GM23338 (cell line): ENCODE measurements around the gene GYPC. TPM values are rescaled to one million over a fixed set of nuclear protein-coding genes. Genes with fewer than 3 reads are reported as not detected.

Experiments used
- ATAC-seq: fragments of 200-7000 bp; cut with Tn5 transposase; 3 replicates; pipeline ENCODE4 v1.9.1; 2020
- DNase-seq: peaks from one replicate; pipeline ENCODE4 v3.0.0-alpha.2; 2015; ENCODE audit warnings: low spot score
- H2AFZ ChIP-seq: fragments of 200-600 bp; sonication (generic); 2 replicates; pipeline ENCODE4 v1.8.0; 2016; ENCODE audit warnings: antibody characterized with exemption, mild to moderate bottlenecking, moderate library complexity
- H3F3A ChIP-seq: fragments of 200-600 bp; sonication (generic); replicated peaks from 2 replicates; pipeline ENCODE4 v1.8.0; 2017; ENCODE audit warnings: antibody characterized with exemption, mixed run types, low read depth
- H3K27ac ChIP-seq: fragments of 200-600 bp; sonication (generic); 2 replicates; pipeline ENCODE4 v1.6.1; 2016; ENCODE audit warnings: low read depth
- H3K27me3 ChIP-seq: fragments of 200-600 bp; sonication (generic); 2 replicates; pipeline ENCODE4 v1.8.0; 2016; ENCODE audit warnings: mild to moderate bottlenecking, mixed run types, moderate library complexity; ENCODE audit not compliant: insufficient read depth
- H3K36me3 ChIP-seq: fragments of 200-600 bp; sonication (generic); 2 replicates; pipeline ENCODE4 v1.8.0; 2016; ENCODE audit warnings: mild to moderate bottlenecking; ENCODE audit not compliant: insufficient read depth
- H3K4me1 ChIP-seq: fragments of 200-600 bp; sonication (generic); 2 replicates; pipeline ENCODE4 v1.8.0; 2016; ENCODE audit warnings: mild to moderate bottlenecking, moderate library complexity; ENCODE audit not compliant: insufficient read depth
- H3K4me2 ChIP-seq: fragments of 200-600 bp; sonication (generic); 2 replicates; pipeline ENCODE4 v1.7.1; 2017; ENCODE audit warnings: mixed run types
- H3K4me3 ChIP-seq: fragments of 200-600 bp; sonication (generic); 2 replicates; pipeline ENCODE4 v1.6.1; 2016; ENCODE audit warnings: mixed run types
- H3K79me2 ChIP-seq: fragments of 200-600 bp; sonication (generic); replicated peaks from 2 replicates; pipeline ENCODE4 v1.8.0; 2017; ENCODE audit warnings: mild to moderate bottlenecking; ENCODE audit not compliant: insufficient read depth
- H3K9me2 ChIP-seq: fragments of 200-600 bp; sonication (generic); 2 replicates; pipeline ENCODE4 v1.8.0; 2017; ENCODE audit not compliant: insufficient read depth
- H4K20me1 ChIP-seq: fragments of 200-600 bp; sonication (generic); replicated peaks from 2 replicates; pipeline ENCODE4 v1.8.0; 2017; ENCODE audit warnings: mild to moderate bottlenecking; ENCODE audit not compliant: insufficient read depth
- H3K27ac Mint-ChIP-seq: 2 replicates; pipeline ENCODE4 v1.8.0; 2020; ENCODE audit warnings: inconsistent platforms, mild to moderate bottlenecking, moderate library complexity, mixed read lengths
- H3K27me3 Mint-ChIP-seq: 3 replicates; pipeline ENCODE4 v1.8.0; 2022; ENCODE audit warnings: low read depth, mild to moderate bottlenecking, moderate library complexity, mixed read lengths, inconsistent platforms; ENCODE audit not compliant: insufficient read depth, poor library complexity
- H3K36me3 Mint-ChIP-seq: 3 replicates; pipeline ENCODE4 v1.8.0; 2021; ENCODE audit warnings: low read depth, mild to moderate bottlenecking, inconsistent platforms, moderate library complexity, mixed read lengths
- H3K4me1 Mint-ChIP-seq: 3 replicates; pipeline ENCODE4 v1.8.0; 2020; ENCODE audit warnings: mild to moderate bottlenecking, inconsistent platforms, mixed read lengths
- H3K4me3 Mint-ChIP-seq: 3 replicates; pipeline ENCODE4 v1.8.0; 2021; ENCODE audit warnings: moderate library complexity, mild to moderate bottlenecking, inconsistent platforms, mixed read lengths
- H3K9me3 Mint-ChIP-seq: 3 replicates; pipeline ENCODE4 v1.8.0; 2020; ENCODE audit warnings: moderate library complexity, mild to moderate bottlenecking, inconsistent platforms, mixed read lengths
- CREB1 ChIP-seq: fragments of 250-450 bp; sonication (Bioruptor Pico); IDR thresholded peaks from 2 replicates; pipeline ENCODE4 v1.5.0; 2020; ENCODE audit warnings: low read depth, mild to moderate bottlenecking, moderate library complexity
- EZH2 ChIP-seq: fragments of 200-600 bp; sonication (generic); IDR thresholded peaks from one replicate; pipeline ENCODE4 v1.8.0; 2017; ENCODE audit warnings: antibody characterized with exemption, mild to moderate bottlenecking, low read depth; ENCODE audit not compliant: unreplicated experiment
- EZH2phosphoT487 ChIP-seq: fragments of 200-600 bp; sonication (generic); IDR thresholded peaks from one replicate; pipeline ENCODE4 v1.8.1; 2018; ENCODE audit warnings: antibody characterized with exemption; ENCODE audit not compliant: unreplicated experiment
- JUNB ChIP-seq: IDR thresholded peaks from one replicate; pipeline ENCODE4 v1.6.1; 2016; ENCODE audit warnings: antibody characterized with exemption; ENCODE audit not compliant: unreplicated experiment
- NANOG ChIP-seq: IDR thresholded peaks from 2 replicates; pipeline ENCODE4 v1.6.1; 2016; ENCODE audit warnings: antibody characterized with exemption, borderline replicate concordance
- POLR2AphosphoS5 ChIP-seq: IDR thresholded peaks from 2 replicates; pipeline ENCODE4 v1.6.1; 2016; ENCODE audit warnings: antibody characterized with exemption, low read depth
- STAT1 ChIP-seq: IDR thresholded peaks from one replicate; pipeline ENCODE4 v1.6.1; 2016; ENCODE audit warnings: antibody characterized with exemption; ENCODE audit not compliant: unreplicated experiment
- ZNF114 ChIP-seq: fragments of 250-450 bp; sonication (Bioruptor Pico); IDR thresholded peaks from 2 replicates; pipeline ENCODE4 v1.5.0; 2020; ENCODE audit warnings: mild to moderate bottlenecking, moderate library complexity
- ZNF331 ChIP-seq: fragments of 250-450 bp; sonication (Bioruptor Pico); IDR thresholded peaks from 2 replicates; pipeline ENCODE4 v1.5.0; 2020; ENCODE audit warnings: low read depth, mild to moderate bottlenecking, moderate library complexity
- ZNF462 ChIP-seq: fragments of 250-450 bp; sonication (Bioruptor Pico); IDR thresholded peaks from 2 replicates; pipeline ENCODE4 v1.5.0; 2020; ENCODE audit warnings: mild to moderate bottlenecking, moderate library complexity
- polyA plus RNA-seq: library from polyadenylated mRNA; unstranded; fragments of >200 nt; fragmentation: Nextera tagmentation; extraction: Ambion mirVana; gene quantifications from 2 replicates; pipeline ENCODE4 v1.2.1, GENCODE V29; 2016
- total RNA-seq: library from RNA; depleted of rRNA; stranded (reverse); fragments of >200 nt; shearing (Covaris generic); gene quantifications from 2 replicates; pipeline ENCODE4 v1.2.3, GENCODE V29; 2014
- TF ChIP-seq, protein P1 (sequence below): IDR thresholded peaks from one replicate; pipeline ENCODE4 v1.6.1; 2018; ENCODE audit warnings: antibody characterized with exemption; ENCODE audit not compliant: unreplicated experiment
- TF ChIP-seq, protein P2 (sequence below), 2 experiments: fragments of 200-600 bp in 1 of 2; sonication (generic) in 1 of 2; conservative IDR thresholded peaks; 2 replicates each; pipeline versions ENCODE4 v1.5.1 to v1.6.1; 2016 to 2017; ENCODE audit warnings: antibody characterized with exemption in 2 of 2, low read depth in 2 of 2, mild to moderate bottlenecking in 2 of 2, moderate library complexity in 1 of 2
- TF ChIP-seq, protein P3 (sequence below): IDR thresholded peaks from 2 replicates; pipeline ENCODE4 v1.6.1; 2016; ENCODE audit warnings: antibody characterized with exemption

GYPC gene
- total and polyA plus RNA-seq, 2 experiments from 2014 or later = 19.6 to 29.7 TPM

DNA sequence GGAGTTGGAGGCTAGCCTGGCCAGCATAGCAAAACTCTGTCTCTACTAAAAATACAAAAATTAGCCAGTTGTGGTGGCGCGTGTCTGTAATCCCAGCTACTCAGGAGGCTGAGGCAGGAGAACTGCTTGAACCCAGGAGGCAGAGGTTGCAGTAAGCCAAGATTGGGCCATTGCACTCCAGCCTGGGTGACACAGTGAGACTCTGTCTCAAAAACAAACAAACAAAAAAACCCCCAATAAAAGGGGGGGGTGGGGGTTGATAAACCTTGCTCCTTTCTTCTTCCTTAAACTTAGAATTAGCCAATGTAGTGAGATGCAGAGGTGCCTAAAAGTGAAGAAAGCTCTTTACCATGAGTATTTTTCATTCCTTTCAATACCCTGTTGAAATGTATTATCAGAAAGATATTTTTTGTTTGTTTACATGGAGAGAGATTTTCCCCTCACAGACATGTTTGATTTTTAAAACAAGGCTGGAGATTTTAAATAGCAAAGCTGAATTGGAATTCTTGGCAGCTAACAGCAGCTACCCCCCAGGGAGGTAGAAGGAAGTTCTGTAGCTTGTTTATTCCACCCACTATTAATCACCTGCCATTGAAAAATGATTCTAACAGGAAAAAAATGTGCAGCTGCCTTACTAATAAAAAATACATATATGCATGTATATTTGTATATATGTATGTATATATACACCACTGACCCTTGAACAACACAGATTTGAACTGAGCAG lies 48.6 kb downstream of the GYPC start:
- Histone ChIP-seq H3F3A (no peaks in the 10 kb centered on the region), H3K4me1 (peaks cover 27% of the 10 kb centered on the region), H3K27me3 (no peaks in the 10 kb centered on the region), H3K36me3 (no peaks in the 10 kb centered on the region), H4K20me1 (no peaks in the 10 kb centered on the region), H3K4me3 (no peak overlapping the region), H3K4me2 (no peak overlapping the region), H3K27ac (no peak overlapping the region), H3K9me2 (peaks cover 14% of the 10 kb centered on the region), H2AFZ (no peak overlapping the region), H3K79me2 (no peaks in the 10 kb centered on the region)
- Mint-ChIP-seq H3K4me1 (peaks cover 28% of the 10 kb centered on the region), H3K36me3 (peaks cover 9% of the 10 kb centered on the region; the same call in 2 of the 3 replicates), H3K27me3 (peaks cover 3% of the 10 kb centered on the region), H3K9me3 (peaks cover 16% of the 10 kb centered on the region), H3K4me3 (no peak overlapping the region), H3K27ac (no peak overlapping the region)
- TF ChIP-seq, protein P1, sequence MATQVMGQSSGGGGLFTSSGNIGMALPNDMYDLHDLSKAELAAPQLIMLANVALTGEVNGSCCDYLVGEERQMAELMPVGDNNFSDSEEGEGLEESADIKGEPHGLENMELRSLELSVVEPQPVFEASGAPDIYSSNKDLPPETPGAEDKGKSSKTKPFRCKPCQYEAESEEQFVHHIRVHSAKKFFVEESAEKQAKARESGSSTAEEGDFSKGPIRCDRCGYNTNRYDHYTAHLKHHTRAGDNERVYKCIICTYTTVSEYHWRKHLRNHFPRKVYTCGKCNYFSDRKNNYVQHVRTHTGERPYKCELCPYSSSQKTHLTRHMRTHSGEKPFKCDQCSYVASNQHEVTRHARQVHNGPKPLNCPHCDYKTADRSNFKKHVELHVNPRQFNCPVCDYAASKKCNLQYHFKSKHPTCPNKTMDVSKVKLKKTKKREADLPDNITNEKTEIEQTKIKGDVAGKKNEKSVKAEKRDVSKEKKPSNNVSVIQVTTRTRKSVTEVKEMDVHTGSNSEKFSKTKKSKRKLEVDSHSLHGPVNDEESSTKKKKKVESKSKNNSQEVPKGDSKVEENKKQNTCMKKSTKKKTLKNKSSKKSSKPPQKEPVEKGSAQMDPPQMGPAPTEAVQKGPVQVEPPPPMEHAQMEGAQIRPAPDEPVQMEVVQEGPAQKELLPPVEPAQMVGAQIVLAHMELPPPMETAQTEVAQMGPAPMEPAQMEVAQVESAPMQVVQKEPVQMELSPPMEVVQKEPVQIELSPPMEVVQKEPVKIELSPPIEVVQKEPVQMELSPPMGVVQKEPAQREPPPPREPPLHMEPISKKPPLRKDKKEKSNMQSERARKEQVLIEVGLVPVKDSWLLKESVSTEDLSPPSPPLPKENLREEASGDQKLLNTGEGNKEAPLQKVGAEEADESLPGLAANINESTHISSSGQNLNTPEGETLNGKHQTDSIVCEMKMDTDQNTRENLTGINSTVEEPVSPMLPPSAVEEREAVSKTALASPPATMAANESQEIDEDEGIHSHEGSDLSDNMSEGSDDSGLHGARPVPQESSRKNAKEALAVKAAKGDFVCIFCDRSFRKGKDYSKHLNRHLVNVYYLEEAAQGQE = no peak
- TF ChIP-seq, protein P2, sequence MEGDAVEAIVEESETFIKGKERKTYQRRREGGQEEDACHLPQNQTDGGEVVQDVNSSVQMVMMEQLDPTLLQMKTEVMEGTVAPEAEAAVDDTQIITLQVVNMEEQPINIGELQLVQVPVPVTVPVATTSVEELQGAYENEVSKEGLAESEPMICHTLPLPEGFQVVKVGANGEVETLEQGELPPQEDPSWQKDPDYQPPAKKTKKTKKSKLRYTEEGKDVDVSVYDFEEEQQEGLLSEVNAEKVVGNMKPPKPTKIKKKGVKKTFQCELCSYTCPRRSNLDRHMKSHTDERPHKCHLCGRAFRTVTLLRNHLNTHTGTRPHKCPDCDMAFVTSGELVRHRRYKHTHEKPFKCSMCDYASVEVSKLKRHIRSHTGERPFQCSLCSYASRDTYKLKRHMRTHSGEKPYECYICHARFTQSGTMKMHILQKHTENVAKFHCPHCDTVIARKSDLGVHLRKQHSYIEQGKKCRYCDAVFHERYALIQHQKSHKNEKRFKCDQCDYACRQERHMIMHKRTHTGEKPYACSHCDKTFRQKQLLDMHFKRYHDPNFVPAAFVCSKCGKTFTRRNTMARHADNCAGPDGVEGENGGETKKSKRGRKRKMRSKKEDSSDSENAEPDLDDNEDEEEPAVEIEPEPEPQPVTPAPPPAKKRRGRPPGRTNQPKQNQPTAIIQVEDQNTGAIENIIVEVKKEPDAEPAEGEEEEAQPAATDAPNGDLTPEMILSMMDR (conservative IDR thresholded peaks at IDR 0.05; ENCODE audit: low read depth in 2 of 2) = no peak
- no peak for TF ChIP-seq STAT1
- TF ChIP-seq POLR2AphosphoS5 = no peak
- TF ChIP-seq EZH2phosphoT487 = no peak
- TF ChIP-seq JUNB = no peak
- TF ChIP-seq ZNF331 (CRISPR knock-in tag) = no peak
- TF ChIP-seq ZNF114 (CRISPR knock-in tag) = no peak
- no peak for TF ChIP-seq EZH2
- TF ChIP-seq ZNF462 = no peak
- no peak for TF ChIP-seq NANOG
- TF ChIP-seq, protein P3, sequence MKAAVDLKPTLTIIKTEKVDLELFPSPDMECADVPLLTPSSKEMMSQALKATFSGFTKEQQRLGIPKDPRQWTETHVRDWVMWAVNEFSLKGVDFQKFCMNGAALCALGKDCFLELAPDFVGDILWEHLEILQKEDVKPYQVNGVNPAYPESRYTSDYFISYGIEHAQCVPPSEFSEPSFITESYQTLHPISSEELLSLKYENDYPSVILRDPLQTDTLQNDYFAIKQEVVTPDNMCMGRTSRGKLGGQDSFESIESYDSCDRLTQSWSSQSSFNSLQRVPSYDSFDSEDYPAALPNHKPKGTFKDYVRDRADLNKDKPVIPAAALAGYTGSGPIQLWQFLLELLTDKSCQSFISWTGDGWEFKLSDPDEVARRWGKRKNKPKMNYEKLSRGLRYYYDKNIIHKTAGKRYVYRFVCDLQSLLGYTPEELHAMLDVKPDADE = no peak
- no peak for TF ChIP-seq CREB1 (CRISPR knock-in tag)
- DNase-seq (no peak), ATAC-seq (no peak)
